Left forelimb (tissue), 1 donor: Measurements from ENCODE around the gene LRRC2.
"Not testable (repeated sequence)": the region's sequence is repeated elsewhere in the genome, so short reads cannot be mapped to it uniquely, and the experiment has no call there.

ENCODE experiments used
- DNase-seq: peaks from one replicate; pipeline ENCODE4 v3.0.0-alpha.2; 2018; ENCODE audit warnings: low spot score

LRRC2 gene

GRCh38 chr3:46557814-46558183, 8.3 kb downstream of the LRRC2 start:
- DNase-seq: no peak

GRCh38 chr3:46553154-46553553, 12.9 kb downstream of the LRRC2 start:
- no peak for DNase-seq

GRCh38 chr3:46552538-46552937, 13.6 kb downstream of the LRRC2 start:
- DNase-seq: no peak

- DNase-seq: no peak
Measured at GRCh38 chr3:46551615-46552014, 14.5 kb downstream of the LRRC2 start.

- DNase-seq: no peak
Measured at GRCh38 chr3:46549989-46550388, 16.1 kb downstream of the LRRC2 start.

GRCh38 chr3:46549408-46549904, 16.6 kb downstream of the LRRC2 start:
- DNase-seq: no peak

- not testable (repeated sequence) for DNase-seq
Measured at GRCh38 chr3:46548611-46549010, 17.5 kb downstream of the LRRC2 start.

- no peak for DNase-seq
Measured at GRCh38 chr3:46546896-46547440, 19.1 kb downstream of the LRRC2 start.

GRCh38 chr3:46545818-46546630, 20.1 kb downstream of the LRRC2 start:
- DNase-seq: no peak

GRCh38 chr3:46544771-46545503, 21.2 kb downstream of the LRRC2 start:
- no peak for DNase-seq

GRCh38 chr3:46542801-46543201, 23.3 kb downstream of the LRRC2 start:
- no peak for DNase-seq

GRCh38 chr3:46542344-46542743, 23.8 kb downstream of the LRRC2 start:
- no peak for DNase-seq

- DNase-seq: no peak
Measured at GRCh38 chr3:46541835-46542234, 24.3 kb downstream of the LRRC2 start.

- no peak for DNase-seq
Measured at GRCh38 chr3:46540550-46540949, 25.6 kb downstream of the LRRC2 start.

GRCh38 chr3:46539443-46540005, 26.6 kb downstream of the LRRC2 start:
- no peak for DNase-seq

- DNase-seq: no peak
Measured at GRCh38 chr3:46538803-46539442, 27.2 kb downstream of the LRRC2 start.

- not testable (repeated sequence) for DNase-seq
Measured at GRCh38 chr3:46538425-46538802, 27.7 kb downstream of the LRRC2 start.

GRCh38 chr3:46537779-46538178, 28.3 kb downstream of the LRRC2 start:
- DNase-seq: no peak

GRCh38 chr3:46537316-46537715, 28.8 kb downstream of the LRRC2 start:
- no peak for DNase-seq

- no peak for DNase-seq
Measured at GRCh38 chr3:46536758-46537157, 29.3 kb downstream of the LRRC2 start.

GRCh38 chr3:46535746-46536145, 30.4 kb downstream of the LRRC2 start:
- DNase-seq: no peak

GRCh38 chr3:46533091-46533490, 33.0 kb downstream of the LRRC2 start:
- no peak for DNase-seq
